HG02642 (cell line): ENCODE data around the gene TASP1.
"Not testable (repeated sequence)": the region's sequence is repeated elsewhere in the genome, so short reads cannot be mapped to it uniquely, and the experiment has no call there.

ENCODE experiments used
- ATAC-seq: cut with Tn5 transposase; IDR thresholded peaks from one replicate; pipeline ENCODE4 v1.9.1; 2021; ENCODE audit warnings: mild to moderate bottlenecking; ENCODE audit not compliant: unreplicated experiment, poor library complexity

Gene TASP1

GRCh38 chr20:13358936-13359335 lies 279.8 kb downstream of the TASP1 start:
- ATAC-seq = not testable (repeated sequence)

DNA sequence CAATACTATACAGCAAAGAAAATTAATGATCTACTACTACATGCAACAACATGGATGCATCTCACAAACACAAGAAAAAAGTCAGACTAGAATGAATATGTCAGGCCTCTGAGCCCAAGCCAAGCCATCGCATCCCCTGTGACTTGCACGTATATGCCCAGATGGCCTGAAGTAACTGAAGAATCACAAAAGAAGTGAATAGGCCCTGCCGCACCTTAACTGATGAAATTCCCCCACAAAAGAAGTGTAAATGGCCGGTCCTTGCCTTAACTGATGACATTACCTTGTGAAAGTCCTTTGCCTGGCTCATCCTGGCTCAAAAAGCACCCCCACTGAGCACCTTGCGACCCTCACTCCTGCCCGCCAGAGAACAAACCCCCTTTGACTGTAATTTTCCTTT lies 280.9 kb downstream of the TASP1 start:
- ATAC-seq = not testable (repeated sequence)

DNA sequence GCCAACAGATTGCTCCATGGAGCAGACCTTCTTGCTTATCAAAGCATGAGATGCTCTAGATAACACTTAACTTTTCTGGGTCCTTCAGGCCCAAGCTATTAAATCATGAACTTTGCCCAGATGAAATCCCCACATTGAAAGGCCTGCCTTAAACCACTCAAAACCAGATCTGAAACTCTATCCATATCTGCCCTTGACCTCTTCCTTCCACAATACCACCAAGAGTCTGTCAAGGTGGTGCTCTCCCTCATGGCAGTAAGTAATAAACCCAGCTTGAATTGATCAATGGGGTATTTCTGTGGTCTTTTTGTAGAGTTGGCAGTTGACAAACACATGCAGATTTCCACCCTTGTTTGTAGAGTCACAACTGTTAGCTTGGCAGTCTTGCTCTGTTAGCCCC lies 282.1 kb downstream of the TASP1 start:
- ATAC-seq = no peak

DNA sequence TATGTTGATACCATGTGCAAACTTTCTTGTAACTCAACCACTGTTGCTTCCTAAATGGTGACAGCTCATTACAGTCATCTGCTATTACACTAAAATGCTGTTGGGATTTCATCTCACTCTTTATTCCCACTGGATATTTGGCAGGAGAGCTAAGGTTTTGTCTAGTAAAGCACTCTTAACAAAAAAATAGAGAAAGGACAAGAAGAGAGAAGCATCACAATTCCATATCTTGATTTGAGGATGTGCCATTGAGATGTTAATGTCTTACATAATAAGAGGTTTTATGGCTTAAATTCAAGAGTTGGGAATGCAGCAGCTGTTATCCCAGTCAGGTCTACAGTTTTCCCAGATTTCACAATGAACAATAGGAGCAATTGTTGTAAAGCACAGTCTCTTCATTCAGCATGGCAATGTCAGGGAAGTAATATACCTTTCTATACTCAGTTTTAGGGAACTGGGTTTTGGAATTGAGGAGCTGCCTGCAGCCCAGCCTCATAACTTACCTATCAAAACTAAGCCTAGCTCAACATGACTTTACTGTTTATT lies 282.7 kb downstream of the TASP1 start:
- ATAC-seq = no peak

GRCh38 chr20:13355411-13355810 lies 283.3 kb downstream of the TASP1 start:
- no peak for ATAC-seq

- no peak for ATAC-seq
Measured at GRCh38 chr20:13353261-13353945, 285.3 kb downstream of the TASP1 start.

GRCh38 chr20:13349235-13349604 lies 289.5 kb downstream of the TASP1 start:
- no peak for ATAC-seq

DNA sequence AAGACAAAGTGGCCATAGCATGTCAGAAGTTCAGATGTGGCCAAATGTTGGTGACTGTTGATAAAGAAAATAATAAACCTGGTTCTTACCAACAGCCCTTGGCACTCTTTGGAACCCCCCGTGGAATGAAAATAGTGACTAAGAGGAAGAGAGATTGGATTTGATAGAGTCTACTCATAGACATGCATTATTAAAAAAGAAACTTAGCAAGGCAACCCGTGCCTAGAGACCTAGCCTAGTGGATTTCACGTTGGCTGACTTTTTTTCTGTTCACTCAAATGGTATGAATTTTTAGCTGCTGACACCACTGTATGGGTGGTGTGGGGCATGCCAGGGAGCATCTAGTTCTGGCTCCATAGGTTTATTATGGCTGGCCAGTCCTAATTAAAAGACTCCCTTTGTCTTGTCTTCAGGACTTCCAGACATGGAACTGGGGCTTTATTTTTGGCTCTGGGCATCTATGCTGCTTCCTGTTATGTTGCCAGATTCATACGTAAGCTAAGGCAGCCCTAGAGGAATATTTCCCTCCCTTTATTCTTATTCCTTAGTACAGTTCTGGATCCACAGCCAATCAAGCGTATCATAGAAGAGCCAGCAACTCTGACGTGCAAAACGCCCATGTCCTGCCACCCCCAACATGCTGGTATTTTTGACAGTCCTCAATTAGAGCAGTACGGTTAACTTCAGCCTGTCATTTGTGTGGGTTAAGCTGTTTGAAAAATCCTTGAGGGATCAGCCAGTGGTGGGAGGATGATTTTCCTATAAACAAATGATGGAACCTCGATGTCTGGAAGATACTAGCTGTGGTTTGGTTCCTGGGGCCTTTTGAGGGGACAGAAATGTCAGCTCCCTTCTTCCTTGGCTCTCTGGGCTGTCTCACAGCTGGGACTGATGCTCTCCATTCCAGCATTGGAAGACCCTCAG lies 290.2 kb downstream of the TASP1 start:
- ATAC-seq = no peak

DNA sequence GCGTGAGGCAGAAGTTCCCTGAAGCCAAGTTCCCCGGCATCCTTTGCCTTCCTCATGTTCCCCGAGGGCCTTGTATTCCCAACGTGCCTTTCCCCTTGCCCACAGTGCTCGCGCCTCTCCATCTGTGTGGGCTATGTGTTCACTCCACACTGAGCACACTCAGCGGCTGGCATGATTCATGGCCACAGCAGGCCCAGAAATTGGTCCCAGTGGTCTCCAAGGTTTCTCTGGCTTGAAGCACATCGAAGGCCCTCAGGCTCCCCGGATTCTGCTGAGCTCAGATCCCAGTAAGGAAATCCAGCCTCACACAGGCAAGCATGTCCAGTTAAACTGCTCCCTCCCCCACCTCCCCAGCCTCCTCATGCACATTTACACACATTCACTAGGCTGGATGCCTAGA lies 294.1 kb downstream of the TASP1 start:
- ATAC-seq = no peak

GRCh38 chr20:13342469-13343242 lies 296.1 kb downstream of the TASP1 start:
- no peak for ATAC-seq

DNA sequence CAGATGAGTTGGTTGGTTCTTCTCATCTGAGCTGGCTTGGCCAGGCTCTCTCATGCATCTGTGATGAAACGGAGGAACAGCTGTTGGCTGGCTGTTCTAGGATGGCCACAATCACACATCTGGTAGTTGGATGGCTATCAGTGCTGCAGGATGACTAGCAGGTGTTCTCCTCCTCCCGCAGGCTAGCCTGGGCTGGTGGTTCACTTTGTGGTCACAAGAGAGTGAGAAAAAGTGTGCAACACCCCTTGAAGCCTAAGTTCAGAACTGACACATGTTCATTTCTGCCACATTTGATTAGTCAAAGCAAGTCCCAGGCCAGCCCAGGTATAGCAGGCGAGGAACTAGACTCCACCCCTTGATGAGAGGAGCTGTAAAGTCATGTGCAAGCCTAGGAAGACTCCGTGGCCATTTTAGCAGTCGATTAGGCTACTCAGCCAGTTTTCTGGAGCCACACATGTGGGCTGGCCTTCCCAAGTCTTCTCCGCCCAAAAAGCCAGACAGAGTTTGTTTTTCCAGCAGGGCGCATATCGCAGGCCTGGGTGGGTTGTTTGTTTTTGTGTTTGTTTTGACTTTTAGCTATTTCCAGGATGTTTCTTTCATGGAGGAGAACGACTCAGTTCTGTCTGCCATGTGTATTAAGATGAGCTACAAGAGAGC lies 296.9 kb downstream of the TASP1 start:
- no peak for ATAC-seq

DNA sequence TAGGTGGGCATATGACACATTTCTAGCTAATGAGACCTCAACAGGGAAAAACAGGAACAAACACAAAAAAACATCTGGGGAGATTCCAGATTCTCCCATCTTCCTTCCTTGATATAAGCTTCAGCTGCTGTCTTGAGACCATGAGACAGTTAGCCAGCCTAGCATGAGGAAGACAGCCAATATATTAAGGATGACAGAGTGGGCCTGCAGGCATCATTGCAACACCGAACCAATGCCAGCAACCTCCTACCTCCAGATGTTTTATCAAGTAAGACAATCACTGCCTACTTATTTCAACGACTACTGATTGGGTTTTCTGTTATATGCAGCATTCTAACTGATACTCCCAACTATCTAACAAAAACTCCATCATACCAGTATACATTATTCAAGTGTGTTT lies 298.6 kb downstream of the TASP1 start:
- no peak for ATAC-seq
